Cerebellar nuclear complex (tissue), 1 donor: Measurements from ENCODE around the gene INTS4.
"Not testable (repeated sequence)": the region's sequence is repeated elsewhere in the genome, so short reads cannot be mapped to it uniquely, and the experiment has no call there.

Experiments
- DNase-seq, 2 experiments: peaks; one replicate each; lab custom pipeline; 2025; lab: John Stamatoyannopoulos, UW

INTS4 gene

GRCh38 chr11:77878247-77878646 is 116.2 kb downstream of the INTS4 start:
- DNase-seq: not testable (repeated sequence)

GRCh38 chr11:77876045-77876444 is 118.4 kb downstream of the INTS4 start:
- no peak for DNase-seq

GRCh38 chr11:77874206-77874605 is 120.3 kb downstream of the INTS4 start:
- no peak for DNase-seq

DNA sequence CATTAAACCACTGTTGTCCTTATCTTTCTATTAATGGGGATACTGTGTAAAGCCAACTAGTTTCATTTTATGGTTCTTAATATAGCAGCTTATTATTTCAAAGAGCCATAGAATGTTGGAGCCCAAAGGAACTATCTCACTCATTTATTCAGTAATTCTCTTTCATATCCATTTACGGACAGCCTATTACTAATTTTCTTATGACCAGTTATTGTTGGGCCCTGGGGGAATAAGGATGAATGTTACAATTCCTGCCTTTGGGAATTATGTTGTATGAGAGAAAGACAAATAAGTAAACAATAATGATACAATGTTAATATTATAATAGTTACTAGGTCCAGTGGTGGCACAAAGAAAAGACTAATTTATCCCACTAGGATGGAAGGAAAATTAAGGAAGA is 121.1 kb downstream of the INTS4 start:
- no peak for DNase-seq

DNA sequence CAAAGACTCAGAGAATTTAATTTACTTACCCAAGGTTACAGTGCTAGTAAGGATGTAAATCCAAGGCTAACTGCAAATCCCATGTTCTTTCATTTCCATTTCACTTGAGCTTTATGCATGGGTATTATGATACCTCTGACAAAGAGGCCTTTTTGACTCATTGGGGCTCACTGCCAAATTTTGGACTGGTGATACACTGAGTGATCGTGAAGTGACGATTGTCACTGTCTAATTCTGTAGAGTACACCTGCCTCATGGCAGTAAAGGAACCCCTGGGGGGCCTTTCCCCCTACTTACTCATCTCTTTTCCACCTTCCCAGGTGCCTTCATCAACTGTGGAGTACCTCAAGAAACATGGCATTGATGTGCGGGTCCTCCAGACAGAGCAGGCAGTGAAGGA is 122.6 kb downstream of the INTS4 start:
- no peak for DNase-seq

GRCh38 chr11:77868744-77869143 is 125.7 kb downstream of the INTS4 start:
- no peak for DNase-seq

DNA sequence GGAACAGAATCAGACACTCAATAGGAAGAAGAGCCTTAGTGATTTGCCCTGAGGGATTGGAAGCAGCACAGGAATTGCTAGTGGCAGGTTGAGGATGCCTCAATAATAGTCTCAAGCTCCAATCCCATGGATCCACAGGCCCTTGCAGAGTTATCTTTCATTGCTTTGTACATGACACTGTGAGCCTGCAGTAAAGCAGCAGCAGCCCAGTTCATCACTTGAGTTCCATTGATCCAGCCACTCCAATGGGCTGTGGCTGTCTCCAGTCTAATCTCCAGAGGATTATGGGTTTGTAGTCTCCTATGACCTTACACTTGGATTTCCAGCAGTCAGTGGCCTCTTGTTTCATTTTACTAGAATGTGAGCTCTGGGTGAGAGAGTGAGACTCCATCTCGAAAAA is 128.1 kb downstream of the INTS4 start:
- no peak for DNase-seq

DNA sequence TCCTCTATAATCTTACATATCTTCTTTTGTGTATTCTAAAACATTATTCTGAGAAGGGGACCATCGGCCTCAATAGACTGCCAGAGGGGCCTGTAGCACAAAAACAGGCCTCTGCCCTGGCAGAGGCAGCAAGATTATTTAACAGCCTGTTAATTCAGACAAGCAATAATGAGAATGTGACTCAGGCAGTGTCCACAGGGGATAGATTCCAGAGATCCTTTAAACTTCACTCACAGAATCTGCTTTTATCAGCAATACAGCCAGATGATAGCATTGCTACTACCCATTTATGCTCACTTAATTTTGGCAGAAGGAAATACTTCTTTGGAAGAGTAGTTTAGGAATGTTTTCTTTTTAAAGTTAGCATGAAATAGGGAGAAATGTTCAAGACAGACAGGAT is 128.7 kb downstream of the INTS4 start:
- DNase-seq: no peak

DNA sequence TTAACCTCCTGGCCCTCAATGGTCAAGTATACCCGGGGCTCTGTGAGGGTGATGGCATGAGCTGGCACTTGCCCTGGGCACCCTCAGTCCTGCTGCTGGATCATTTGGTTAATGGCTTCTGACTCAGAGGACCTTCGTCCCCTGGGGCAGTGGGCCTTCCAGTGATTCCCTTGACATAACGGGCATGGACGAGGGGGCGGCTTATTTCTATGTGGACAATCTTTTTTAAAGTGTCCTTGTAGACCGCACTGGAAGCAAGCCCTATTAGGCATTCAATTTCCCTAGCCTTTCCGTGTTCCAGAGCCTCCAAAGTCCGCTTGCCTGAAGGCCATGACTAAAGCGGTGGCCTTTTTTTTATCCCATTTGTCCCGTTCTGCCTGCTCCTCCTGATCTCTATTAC is 133.0 kb downstream of the INTS4 start:
- DNase-seq: not testable (repeated sequence)

DNA sequence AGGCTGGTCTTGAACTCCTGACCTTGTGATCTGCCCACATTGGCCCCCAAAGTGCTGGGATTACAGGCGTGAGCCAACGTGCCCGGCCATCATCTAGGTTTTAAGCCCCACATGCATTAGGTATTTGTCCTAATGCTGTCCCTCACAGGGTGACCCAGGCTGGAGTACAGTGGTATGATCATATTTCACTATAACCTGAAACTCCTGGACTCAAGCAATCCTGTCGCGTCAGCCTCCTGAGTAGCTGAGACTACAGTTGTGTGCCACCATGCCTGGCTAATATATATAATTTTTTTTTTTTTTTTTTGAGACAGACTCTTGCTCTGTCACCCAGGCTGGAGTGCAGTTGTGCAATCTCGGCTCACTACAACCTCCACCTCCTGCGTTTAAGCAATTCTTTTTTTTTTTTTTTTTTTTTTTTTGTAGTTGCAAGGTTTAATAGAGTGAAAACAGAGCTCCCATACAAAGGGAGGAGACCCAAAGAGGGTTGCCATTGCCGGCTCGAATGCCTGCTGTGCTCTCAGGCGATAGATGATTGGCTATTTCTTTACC is 136.5 kb downstream of the INTS4 start:
- not testable (repeated sequence) for DNase-seq

- DNase-seq: no peak
Observed at GRCh38 chr11:77854838-77855237, 139.6 kb downstream of the INTS4 start.

- DNase-seq: no peak
Observed at GRCh38 chr11:77851503-77851902, 143.0 kb downstream of the INTS4 start.

DNA sequence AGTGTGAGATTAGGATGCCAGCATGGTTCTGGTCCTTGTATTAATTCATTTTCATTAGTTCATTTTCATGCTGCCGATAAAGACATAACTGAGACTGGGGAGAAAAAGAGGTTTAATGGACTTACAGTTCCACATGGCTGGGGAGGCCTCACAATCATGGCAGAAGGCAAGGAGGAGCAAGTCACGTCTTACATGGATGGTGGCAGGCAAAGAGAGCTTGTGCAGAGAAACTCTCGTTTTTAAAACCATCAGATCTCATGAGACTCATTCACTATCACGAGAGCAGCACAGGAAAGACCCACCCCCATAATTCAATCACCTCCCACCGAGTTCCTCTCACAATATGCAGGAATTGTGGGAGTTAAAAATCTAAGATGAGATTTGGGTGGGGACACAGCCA is 150.8 kb downstream of the INTS4 start:
- DNase-seq: not testable (repeated sequence)

GRCh38 chr11:77842441-77843121 is 151.9 kb downstream of the INTS4 start:
- DNase-seq: no peak

- no peak for DNase-seq
Observed at GRCh38 chr11:77833302-77833701, 161.2 kb downstream of the INTS4 start.

DNA sequence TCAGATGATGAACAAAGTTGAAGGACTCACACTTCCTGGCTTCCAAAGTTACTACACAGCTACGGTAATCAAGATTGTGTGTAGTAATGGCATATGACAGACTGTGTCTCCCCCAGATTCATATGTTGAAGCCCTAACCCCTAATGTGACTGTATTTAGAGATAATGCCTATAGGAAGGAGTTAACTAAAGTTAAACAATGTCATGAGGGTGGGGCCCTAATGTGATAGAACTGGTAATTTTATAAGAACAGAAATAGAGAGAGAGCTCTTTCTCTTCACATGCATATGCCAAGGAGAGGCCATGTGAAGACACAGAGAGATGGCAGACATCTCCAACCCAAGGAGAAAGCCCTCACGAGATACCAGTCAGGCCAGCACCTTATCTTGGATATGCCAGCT is 165.5 kb downstream of the INTS4 start:
- no peak for DNase-seq
